Measurements from ENCODE around the gene JCAD.
A peak's percentile ranks its signal among the peaks of the same experiment; 100 is the strongest.
"Not testable (repeated sequence)": the region's sequence is repeated elsewhere in the genome, so short reads cannot be mapped to it uniquely, and the experiment has no call there.

JCAD gene

GRCh38 chr10:30059209-30060107 is at the start of gene JCAD:
TSS of gene JCAD (minus strand) at chr10:30059586. CDS start at chr10:30047812, 11,774 bp downstream.
- DNase-seq: peak; percentile 65

- DNase-seq: no peak
Measured at GRCh38 chr10:30106987-30107386, 47.6 kb upstream of the JCAD start.

GRCh38 chr10:30103595-30104320 is 44.4 kb upstream of the JCAD start:
- DNase-seq: no peak

- DNase-seq: not testable (repeated sequence)
Measured at GRCh38 chr10:30099706-30100105, 40.3 kb upstream of the JCAD start.

GRCh38 chr10:30099101-30099500 is 39.7 kb upstream of the JCAD start:
- no peak for DNase-seq

- DNase-seq: no peak
Measured at GRCh38 chr10:30098629-30099028, 39.2 kb upstream of the JCAD start.

GRCh38 chr10:30096564-30096963 is 37.2 kb upstream of the JCAD start:
- no peak for DNase-seq

- DNase-seq: no peak
Measured at GRCh38 chr10:30095631-30096422, 36.4 kb upstream of the JCAD start.

GRCh38 chr10:30094601-30095000 is 35.2 kb upstream of the JCAD start:
- DNase-seq: no peak

GRCh38 chr10:30093303-30093950 is 34.0 kb upstream of the JCAD start:
- no peak for DNase-seq

- no peak for DNase-seq
Measured at GRCh38 chr10:30092151-30092790, 32.9 kb upstream of the JCAD start.

- DNase-seq: no peak
Measured at GRCh38 chr10:30091136-30091535, 31.8 kb upstream of the JCAD start.

GRCh38 chr10:30088178-30088577 is 28.8 kb upstream of the JCAD start:
- no peak for DNase-seq

- no peak for DNase-seq
Measured at GRCh38 chr10:30083934-30084333, 24.5 kb upstream of the JCAD start.

GRCh38 chr10:30081182-30081581 is 21.8 kb upstream of the JCAD start:
- DNase-seq: no peak

- DNase-seq: no peak
Measured at GRCh38 chr10:30080161-30080560, 20.8 kb upstream of the JCAD start.

GRCh38 chr10:30079408-30079807 is 20.0 kb upstream of the JCAD start:
- no peak for DNase-seq

- DNase-seq: no peak
Measured at GRCh38 chr10:30075481-30075880, 16.1 kb upstream of the JCAD start.

GRCh38 chr10:30074933-30075332 is 15.5 kb upstream of the JCAD start:
- DNase-seq: no peak

- no peak for DNase-seq
Measured at GRCh38 chr10:30074090-30074489, 14.7 kb upstream of the JCAD start.

GRCh38 chr10:30073767-30074060 is 14.3 kb upstream of the JCAD start:
- no peak for DNase-seq

GRCh38 chr10:30073045-30073766 is 13.8 kb upstream of the JCAD start:
- no peak for DNase-seq

Measured in retina (tissue), 1 donor.